Activated naive CD8-positive, alpha-beta T cell treated with anti-CD3 and anti-CD28 coated beads for 36 hours (primary cell): ENCODE data around the gene NSG2. TPM values are rescaled to one million over a fixed set of nuclear protein-coding genes. Genes with fewer than 3 reads are reported as not detected.
"Not testable (repeated sequence)": the region's sequence is repeated elsewhere in the genome, so short reads cannot be mapped to it uniquely, and the experiment has no call there.

ENCODE experiments used
- DNase-seq: peaks from one replicate; pipeline ENCODE4 v3.0.0; 2021
- H3K27ac Mint-ChIP-seq: one replicate; pipeline ENCODE4 v1.8.0; 2022; ENCODE audit warnings: mild to moderate bottlenecking, moderate library complexity, mixed read lengths
- H3K27me3 Mint-ChIP-seq: one replicate; pipeline ENCODE4 v1.8.0; 2022; ENCODE audit warnings: mild to moderate bottlenecking, mixed read lengths
- H3K36me3 Mint-ChIP-seq: one replicate; pipeline ENCODE4 v1.8.0; 2021; ENCODE audit warnings: mild to moderate bottlenecking, mixed read lengths
- H3K4me1 Mint-ChIP-seq: one replicate; pipeline ENCODE4 v1.8.0; 2021; ENCODE audit warnings: mixed read lengths
- H3K4me3 Mint-ChIP-seq: one replicate; pipeline ENCODE4 v1.8.0; 2022; ENCODE audit warnings: mild to moderate bottlenecking, moderate library complexity, mixed read lengths
- H3K9me3 Mint-ChIP-seq: one replicate; pipeline ENCODE4 v1.8.0; 2022; ENCODE audit warnings: mixed read lengths
- total RNA-seq, 2 experiments: library from RNA; stranded (reverse); gene quantifications; one replicate each; pipeline ENCODE4 v1.2.3, GENCODE V29; 2021

The NSG2 gene
- total RNA-seq, 2 experiments from 2014 or later: not detected

DNA sequence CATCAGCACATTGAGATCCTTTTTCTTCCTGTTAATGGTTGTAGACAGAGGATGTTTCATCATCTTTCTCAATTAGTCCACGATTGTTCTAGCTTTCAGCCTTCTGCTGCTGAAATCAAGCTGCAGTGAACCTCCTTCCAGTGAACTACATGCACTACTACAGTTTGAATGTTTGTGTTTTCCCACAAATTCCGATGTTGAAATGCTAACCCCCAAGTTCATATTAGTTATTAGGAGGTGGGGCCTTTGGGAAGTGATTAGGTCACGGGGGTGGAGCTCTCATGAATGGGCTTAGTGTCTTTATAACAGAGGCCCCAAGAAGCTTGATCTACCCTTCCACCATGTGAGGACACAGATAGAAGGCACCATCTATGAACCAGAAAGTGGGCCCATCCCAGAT is 32.9 kb downstream of the NSG2 start:
- DNase-seq: no peak
- no peaks in the 10 kb centered on the region for H3K4me1 Mint-ChIP-seq
- H3K4me3 Mint-ChIP-seq: no peak overlapping the region
- no peak overlapping the region for H3K27ac Mint-ChIP-seq
- H3K9me3 Mint-ChIP-seq: no peaks in the 10 kb centered on the region
- H3K36me3 Mint-ChIP-seq: no peaks in the 10 kb centered on the region
- H3K27me3 Mint-ChIP-seq: peaks cover 10% of the 10 kb centered on the region

GRCh38 chr5:174082286-174082685 is 36.8 kb downstream of the NSG2 start:
- Mint-ChIP-seq H3K36me3 (no peaks in the 10 kb centered on the region), H3K9me3 (no peaks in the 10 kb centered on the region), H3K4me1 (no peaks in the 10 kb centered on the region), H3K4me3 (no peak overlapping the region), H3K27me3 (peaks cover 10% of the 10 kb centered on the region), H3K27ac (no peak overlapping the region)
- DNase-seq: no peak

DNA sequence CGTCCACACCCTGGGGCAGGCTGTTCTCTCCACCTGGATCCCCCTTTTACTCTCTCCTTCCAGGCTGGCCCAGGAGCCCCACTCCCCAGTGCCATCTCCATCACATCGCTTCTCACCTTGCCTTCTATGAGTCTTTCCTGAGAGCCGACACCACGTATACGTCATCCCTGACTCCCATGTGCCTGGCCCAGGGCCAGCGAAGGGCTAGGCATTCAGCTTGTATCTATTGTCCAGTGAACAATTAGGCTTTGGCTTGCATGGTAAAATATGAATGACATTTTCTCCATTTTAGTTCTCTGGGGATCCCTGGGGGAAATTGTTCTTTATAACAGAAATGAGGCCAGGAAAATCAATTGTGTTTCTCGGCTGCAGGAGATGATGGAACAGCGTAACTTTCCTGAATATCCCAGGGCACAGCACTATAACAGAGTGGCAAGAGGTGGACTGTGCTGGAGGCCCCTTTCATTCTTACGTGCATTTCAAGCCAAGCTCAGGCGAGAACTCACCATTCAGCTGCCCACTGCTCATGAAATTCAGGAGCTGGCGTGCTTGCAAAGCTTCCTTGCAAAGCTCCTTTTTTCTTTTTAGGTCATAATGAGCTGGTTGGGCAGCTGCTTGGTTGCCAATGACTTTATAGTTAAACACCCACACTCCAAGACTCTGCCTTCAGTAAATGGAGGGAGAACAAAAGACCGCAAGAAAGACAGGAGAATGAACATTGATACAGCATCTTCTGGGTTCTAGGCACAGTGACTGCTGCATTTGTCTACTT is 37.7 kb downstream of the NSG2 start:
- H3K27ac Mint-ChIP-seq: no peak overlapping the region
- no peaks in the 10 kb centered on the region for H3K9me3 Mint-ChIP-seq
- DNase-seq: no peak
- no peak overlapping the region for H3K4me3 Mint-ChIP-seq
- no peaks in the 10 kb centered on the region for H3K36me3 Mint-ChIP-seq
- H3K4me1 Mint-ChIP-seq: no peaks in the 10 kb centered on the region
- peaks cover 10% of the 10 kb centered on the region for H3K27me3 Mint-ChIP-seq

DNA sequence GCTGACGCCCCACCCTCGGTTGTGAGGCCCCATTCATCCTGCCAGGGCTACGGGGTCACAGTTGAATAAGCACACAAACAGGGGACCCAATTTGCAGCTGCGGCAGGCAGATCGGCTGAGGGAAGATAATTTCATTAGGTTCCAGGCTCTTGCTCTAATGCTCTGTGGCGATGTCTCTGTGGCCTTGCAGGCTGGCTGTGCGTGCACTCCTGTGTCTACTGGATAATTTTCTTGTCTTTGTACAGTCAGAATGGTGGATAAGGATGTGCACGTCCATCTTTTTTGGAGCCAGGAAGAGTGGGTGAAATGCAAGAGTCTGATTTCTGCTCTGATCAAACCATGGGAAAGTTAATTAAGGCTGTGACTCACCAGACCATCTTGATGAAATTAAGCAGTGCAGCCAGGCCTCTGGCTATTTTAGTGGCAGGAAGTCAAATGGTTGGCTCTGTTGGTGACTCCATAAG is 39.2 kb downstream of the NSG2 start:
- Mint-ChIP-seq H3K4me1 (no peaks in the 10 kb centered on the region), H3K27me3 (peaks cover 10% of the 10 kb centered on the region), H3K27ac (no peak overlapping the region), H3K36me3 (no peaks in the 10 kb centered on the region), H3K9me3 (no peaks in the 10 kb centered on the region), H3K4me3 (no peak overlapping the region)
- no peak for DNase-seq

DNA sequence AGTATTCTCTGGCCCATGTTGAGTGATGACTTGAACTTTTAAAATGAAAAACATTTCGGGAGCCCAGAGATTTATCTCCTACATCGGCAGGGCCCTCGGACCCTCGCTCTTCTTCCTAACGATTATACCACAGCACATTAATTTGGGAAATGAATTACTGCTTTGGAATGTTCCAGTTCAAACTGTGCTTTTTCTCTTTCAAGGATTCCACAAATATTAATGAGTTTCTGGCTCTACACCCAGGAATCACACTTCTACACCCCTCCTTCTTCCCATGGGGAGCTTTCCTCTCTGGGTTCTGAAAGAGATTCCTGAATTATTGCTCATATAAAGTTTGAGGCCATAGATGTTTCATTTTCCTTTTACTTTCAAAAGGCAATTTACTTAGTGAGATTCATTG is 41.2 kb downstream of the NSG2 start:
- Mint-ChIP-seq H3K27me3 (peaks cover 10% of the 10 kb centered on the region), H3K36me3 (no peaks in the 10 kb centered on the region), H3K27ac (no peak overlapping the region), H3K4me1 (no peaks in the 10 kb centered on the region), H3K9me3 (no peaks in the 10 kb centered on the region), H3K4me3 (no peak overlapping the region)
- no peak for DNase-seq

- Mint-ChIP-seq H3K36me3 (no peaks in the 10 kb centered on the region), H3K4me3 (no peak overlapping the region), H3K27me3 (peaks cover 9% of the 10 kb centered on the region), H3K4me1 (no peaks in the 10 kb centered on the region), H3K9me3 (no peaks in the 10 kb centered on the region), H3K27ac (no peak overlapping the region)
- no peak for DNase-seq
Observed at GRCh38 chr5:174087783-174088182, 42.3 kb downstream of the NSG2 start.

DNA sequence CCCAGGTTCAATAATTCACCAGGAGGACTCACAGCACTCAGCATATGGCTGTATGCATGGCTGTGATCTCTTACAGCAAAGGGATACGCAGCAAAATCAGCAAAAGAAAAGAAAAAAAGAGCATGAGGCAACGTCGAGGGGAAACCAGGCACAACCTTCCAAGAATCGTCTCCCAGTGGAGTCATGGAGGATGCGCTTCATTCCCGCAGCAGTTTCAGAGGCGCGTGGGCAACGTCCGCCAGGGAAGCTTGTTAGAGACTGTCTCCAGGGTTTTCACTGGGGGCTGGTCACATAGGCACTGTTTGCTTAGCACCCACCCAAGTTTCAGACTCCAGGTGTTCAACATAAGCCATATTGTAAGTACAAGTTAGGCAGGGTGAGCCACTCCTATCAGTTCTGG is 44.6 kb downstream of the NSG2 start:
- Mint-ChIP-seq H3K9me3 (no peaks in the 10 kb centered on the region), H3K36me3 (no peaks in the 10 kb centered on the region), H3K27me3 (peaks cover 4% of the 10 kb centered on the region), H3K27ac (no peak overlapping the region), H3K4me1 (no peaks in the 10 kb centered on the region), H3K4me3 (no peak overlapping the region)
- no peak for DNase-seq

- DNase-seq: no peak
- H3K9me3 Mint-ChIP-seq: no peaks in the 10 kb centered on the region
- H3K4me3 Mint-ChIP-seq: no peak overlapping the region
- no peaks in the 10 kb centered on the region for H3K36me3 Mint-ChIP-seq
- peaks cover 4% of the 10 kb centered on the region for H3K27me3 Mint-ChIP-seq
- no peaks in the 10 kb centered on the region for H3K4me1 Mint-ChIP-seq
- no peak overlapping the region for H3K27ac Mint-ChIP-seq
Observed at GRCh38 chr5:174093123-174093522, 47.6 kb downstream of the NSG2 start.

DNA sequence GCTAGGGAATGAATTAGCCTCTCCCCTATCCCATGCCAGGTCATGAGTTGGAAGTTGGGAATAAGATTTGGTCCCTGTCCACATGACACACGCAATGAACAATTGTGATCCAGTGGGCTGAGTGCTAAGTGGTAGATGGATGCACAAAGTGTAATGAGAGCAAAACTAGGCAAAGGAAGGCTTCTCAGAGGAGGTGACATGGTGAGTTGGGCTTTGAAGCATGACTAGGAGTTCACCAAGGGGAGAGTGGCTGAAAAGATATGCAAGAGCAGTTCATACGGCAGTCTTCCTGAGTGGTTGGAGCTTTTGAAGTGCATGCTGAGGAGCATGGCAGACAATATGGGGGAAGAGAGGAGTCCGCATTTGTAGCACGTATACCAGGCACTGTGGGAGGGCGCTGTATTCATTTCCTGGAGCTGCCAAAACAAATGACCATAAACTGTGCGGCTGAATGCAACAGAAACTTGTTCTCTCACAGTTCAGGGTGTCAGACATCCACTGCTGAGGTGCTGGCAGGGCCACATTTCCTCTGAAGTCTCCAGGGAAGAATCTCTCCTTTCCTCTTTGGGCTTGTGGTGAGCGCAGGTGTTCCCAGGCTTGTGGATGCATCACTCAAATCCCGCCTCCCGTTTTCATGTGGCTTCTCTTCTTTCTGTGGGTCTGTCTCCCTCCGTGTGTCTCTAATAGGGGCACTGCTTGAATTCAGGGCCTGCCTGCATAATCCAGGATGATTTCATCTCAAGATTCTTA is 49.5 kb downstream of the NSG2 start:
- Mint-ChIP-seq H3K4me1 (no peaks in the 10 kb centered on the region), H3K9me3 (no peaks in the 10 kb centered on the region), H3K27me3 (peaks cover 4% of the 10 kb centered on the region), H3K4me3 (no peak overlapping the region), H3K27ac (no peak overlapping the region), H3K36me3 (no peaks in the 10 kb centered on the region)
- DNase-seq: no peak

- Mint-ChIP-seq H3K9me3 (no peaks in the 10 kb centered on the region), H3K4me3 (no peak overlapping the region), H3K27ac (no peak overlapping the region), H3K27me3 (peaks cover 4% of the 10 kb centered on the region), H3K4me1 (no peaks in the 10 kb centered on the region), H3K36me3 (no peaks in the 10 kb centered on the region)
- DNase-seq: no peak
Observed at GRCh38 chr5:174096619-174097018, 51.1 kb downstream of the NSG2 start.

GRCh38 chr5:174097486-174098185 is 52.1 kb downstream of the NSG2 start:
- no peak for DNase-seq
- no peaks in the 10 kb centered on the region for H3K36me3 Mint-ChIP-seq
- H3K4me3 Mint-ChIP-seq: no peak overlapping the region
- no peaks in the 10 kb centered on the region for H3K27me3 Mint-ChIP-seq
- H3K4me1 Mint-ChIP-seq: no peaks in the 10 kb centered on the region
- H3K27ac Mint-ChIP-seq: no peak overlapping the region
- no peaks in the 10 kb centered on the region for H3K9me3 Mint-ChIP-seq

- DNase-seq: no peak
- Mint-ChIP-seq H3K27ac (no peak overlapping the region), H3K9me3 (no peaks in the 10 kb centered on the region), H3K27me3 (no peaks in the 10 kb centered on the region), H3K4me1 (no peaks in the 10 kb centered on the region), H3K36me3 (no peaks in the 10 kb centered on the region), H3K4me3 (no peak overlapping the region)
Observed at GRCh38 chr5:174098694-174099093, 53.2 kb downstream of the NSG2 start.

GRCh38 chr5:174100490-174100889 is 55.0 kb downstream of the NSG2 start:
- no peak for DNase-seq
- Mint-ChIP-seq H3K27me3 (no peaks in the 10 kb centered on the region), H3K36me3 (no peaks in the 10 kb centered on the region), H3K4me1 (no peaks in the 10 kb centered on the region), H3K27ac (no peak overlapping the region), H3K4me3 (no peak overlapping the region), H3K9me3 (no peaks in the 10 kb centered on the region)

DNA sequence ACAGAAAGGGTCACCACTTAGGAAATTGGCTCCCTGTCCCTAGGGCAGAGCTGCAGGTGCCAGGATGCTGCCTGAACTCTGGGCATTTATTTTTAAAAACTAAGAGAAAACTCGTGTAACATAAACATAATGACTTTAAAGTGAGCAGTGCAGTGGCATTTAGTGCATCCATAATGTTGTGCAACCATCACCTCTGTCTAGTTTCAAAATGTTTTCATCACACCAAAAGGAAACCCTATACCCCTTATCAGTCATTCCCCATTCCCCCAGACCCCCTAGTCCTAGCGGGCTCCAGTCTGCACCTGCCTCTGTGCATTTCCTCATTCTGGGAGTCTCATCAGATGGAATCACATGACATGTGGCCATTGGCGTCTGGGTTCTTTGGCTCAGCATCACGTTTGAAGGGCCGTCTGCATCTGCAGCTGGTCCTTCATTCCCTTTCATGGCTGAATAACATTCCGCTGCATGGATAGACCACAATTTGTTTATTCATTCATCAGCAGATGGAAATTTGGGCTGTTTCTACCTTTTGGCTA is 55.8 kb downstream of the NSG2 start:
- H3K4me1 Mint-ChIP-seq: no peaks in the 10 kb centered on the region
- no peak for DNase-seq
- H3K27me3 Mint-ChIP-seq: no peaks in the 10 kb centered on the region
- no peak overlapping the region for H3K27ac Mint-ChIP-seq
- no peaks in the 10 kb centered on the region for H3K9me3 Mint-ChIP-seq
- H3K36me3 Mint-ChIP-seq: no peaks in the 10 kb centered on the region
- H3K4me3 Mint-ChIP-seq: no peak overlapping the region

- H3K36me3 Mint-ChIP-seq, H3K9me3 Mint-ChIP-seq, H3K27me3 Mint-ChIP-seq, H3K27ac Mint-ChIP-seq, H3K4me1 Mint-ChIP-seq, DNase-seq, H3K4me3 Mint-ChIP-seq: not testable (repeated sequence)
Observed at GRCh38 chr5:174102574-174102973, 57.1 kb downstream of the NSG2 start.
